Stomach (tissue), 9 donors: Measurements from ENCODE around the gene TPBG. TPM values are rescaled to one million over a fixed set of nuclear protein-coding genes. Genes with fewer than 3 reads are reported as not detected.

Source experiments
- DNase-seq, 2 donors: peaks; one replicate each; pipeline versions ENCODE4 v3.0.0 to v3.0.0-alpha.2; 2013 to 2019
- H3K27ac ChIP-seq, 5 donors: fragments of 200-600 bp in 4 of 5; sonication (generic) in 4 of 5; one replicate each; pipeline ENCODE4 v1.5.1; 2013 to 2019; ENCODE audit warnings: mild to moderate bottlenecking in 1 of 5, moderate library complexity in 1 of 5
- H3K27me3 ChIP-seq, 3 donors: fragments of 200-600 bp; sonication (generic); one replicate each; pipeline ENCODE4 v1.5.1; 2017 to 2019; ENCODE audit warnings: mixed run types in 1 of 3
- H3K36me3 ChIP-seq, 4 donors: fragments of 200-600 bp; sonication (generic); 1 replicate in 3 of 4; 2 replicates in 1 of 4; pipeline ENCODE4 v1.5.1; 2016 to 2019
- H3K4me1 ChIP-seq, 4 donors: fragments of 200-600 bp; sonication (generic); one replicate each; pipeline ENCODE4 v1.5.1; 2016 to 2019
- H3K4me3 ChIP-seq, 4 donors: fragments of 200-600 bp; sonication (generic) in 3 of 4; one replicate each; pipeline ENCODE4 v1.5.1; 2016 to 2019; ENCODE audit warnings: mild to moderate bottlenecking in 1 of 4
- H3K9me3 ChIP-seq, 4 donors: fragments of 200-600 bp; sonication (generic); one replicate each; pipeline ENCODE4 v1.5.1; 2016 to 2019
- EP300 ChIP-seq: sonication (generic); formaldehyde crosslinking; IDR thresholded peaks from one replicate; pipeline ENCODE4 v1.6.1; 2017; ENCODE audit warnings: antibody characterized with exemption
- POLR2A ChIP-seq, 4 donors: fragments of 450-650 bp; IDR thresholded peaks; one replicate each; pipeline ENCODE4 v1.6.1; 2016; ENCODE audit warnings: antibody characterized with exemption in 4 of 4, control low read depth in 2 of 4, mild to moderate bottlenecking in 1 of 4, moderate library complexity in 1 of 4
- POLR2AphosphoS5 ChIP-seq, 3 donors: sonication (generic); formaldehyde crosslinking; IDR thresholded peaks; one replicate each; pipeline ENCODE4 v1.6.1; 2016; ENCODE audit warnings: antibody characterized with exemption in 3 of 3
- WGBS, 5 donors: extraction: QIAGEN DNeasy Blood & Tissue Kit in 3 of 5; methylation state at CpG; one replicate each; pipeline versions ENCODE4 v1.1.5 to v1.1.7; 2013 to 2018; 5-methylcytosine and 5-hydroxymethylcytosine counted together
- intact Hi-C: fragments of 100-400 bp; cut with DNase I; formaldehyde crosslinking; loops from one replicate; pipeline ENCODE4 v1.15.1; 2023; ENCODE audit warnings: low total_unique reads
- polyA plus RNA-seq, 3 donors: library from polyadenylated mRNA; stranded (reverse); fragments of 200-250 nt; gene quantifications; one replicate each; pipeline ENCODE4 v1.2.3, GENCODE V29; 2013
- total RNA-seq, 5 donors: library from RNA; depleted of rRNA; stranded (reverse); fragments of >200 nt; gene quantifications; one replicate each; pipeline versions ENCODE4 v1.1.0 to v1.2.3, GENCODE V29; 2014 to 2016
- TF ChIP-seq, protein P1 (sequence below), 7 experiments: fragments of 450-650 bp in 4 of 7; fragments of 200-600 bp in 3 of 7; sonication (generic) in 3 of 7; IDR thresholded peaks; one replicate each; pipeline ENCODE4 v1.5.1; 2016 to 2019; ENCODE audit warnings: antibody characterized with exemption in 7 of 7, control low read depth in 2 of 7, mild to moderate bottlenecking in 1 of 7
- donor health status: healthy with polysubstance abuse.
- donor health status: Bipolar disorder and iron deficiency.
- donor health status: healthy.

TPBG gene
- total and polyA plus RNA-seq, 8 donors = 1.4 to 21.2 (median 8.5) TPM

DNA sequence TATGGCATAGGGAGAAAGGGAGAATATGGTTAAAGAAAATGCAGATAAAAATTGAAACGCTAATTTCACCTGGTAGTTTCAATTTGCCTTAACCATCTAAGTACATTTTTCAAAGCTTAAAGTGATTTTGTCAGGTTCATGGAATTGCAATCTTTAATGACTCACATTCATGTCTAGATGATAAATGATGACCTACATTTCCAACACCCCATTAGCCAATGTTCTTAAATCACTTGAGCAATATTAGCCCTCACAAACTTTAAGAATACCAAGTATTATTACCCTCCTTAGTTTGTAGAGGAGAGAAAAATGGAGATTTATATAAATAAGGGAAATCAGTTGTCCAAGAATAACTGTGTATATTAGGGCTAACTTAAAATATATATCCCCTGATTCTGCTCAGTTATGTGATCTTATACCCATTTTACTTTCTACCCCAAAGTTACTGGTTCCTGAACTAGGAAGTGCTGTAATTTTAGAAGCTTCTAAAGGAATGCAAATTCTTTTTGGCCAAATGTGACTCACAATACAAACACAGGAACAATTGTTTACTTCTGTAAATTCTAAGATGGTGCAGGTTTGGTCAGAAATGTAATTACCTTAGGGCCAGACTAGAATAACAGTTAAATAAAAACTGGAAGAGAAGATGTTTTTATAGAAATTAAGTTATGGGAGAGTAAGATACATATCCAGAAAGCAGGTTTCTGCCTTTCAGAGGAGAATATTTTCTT, 34.5 kb downstream of the TPBG start:
- WGBS, 5 donors = 77 to 96% (median 90%) methylated on average over 1 of the region's 1 CpG
- TF ChIP-seq, protein P1, sequence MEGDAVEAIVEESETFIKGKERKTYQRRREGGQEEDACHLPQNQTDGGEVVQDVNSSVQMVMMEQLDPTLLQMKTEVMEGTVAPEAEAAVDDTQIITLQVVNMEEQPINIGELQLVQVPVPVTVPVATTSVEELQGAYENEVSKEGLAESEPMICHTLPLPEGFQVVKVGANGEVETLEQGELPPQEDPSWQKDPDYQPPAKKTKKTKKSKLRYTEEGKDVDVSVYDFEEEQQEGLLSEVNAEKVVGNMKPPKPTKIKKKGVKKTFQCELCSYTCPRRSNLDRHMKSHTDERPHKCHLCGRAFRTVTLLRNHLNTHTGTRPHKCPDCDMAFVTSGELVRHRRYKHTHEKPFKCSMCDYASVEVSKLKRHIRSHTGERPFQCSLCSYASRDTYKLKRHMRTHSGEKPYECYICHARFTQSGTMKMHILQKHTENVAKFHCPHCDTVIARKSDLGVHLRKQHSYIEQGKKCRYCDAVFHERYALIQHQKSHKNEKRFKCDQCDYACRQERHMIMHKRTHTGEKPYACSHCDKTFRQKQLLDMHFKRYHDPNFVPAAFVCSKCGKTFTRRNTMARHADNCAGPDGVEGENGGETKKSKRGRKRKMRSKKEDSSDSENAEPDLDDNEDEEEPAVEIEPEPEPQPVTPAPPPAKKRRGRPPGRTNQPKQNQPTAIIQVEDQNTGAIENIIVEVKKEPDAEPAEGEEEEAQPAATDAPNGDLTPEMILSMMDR (IDR thresholded peaks at IDR 0.05) = no peak
- Histone ChIP-seq H3K27ac (no peak overlapping the region), H3K4me3 (no peak overlapping the region), H3K27me3 (no peaks in the 10 kb centered on the region), H3K4me1 (peaks cover 0 to 9% (median 0%) of the 10 kb centered on the region in 4 donors), H3K9me3 (no peaks in the 10 kb centered on the region), H3K36me3 (no peaks in the 10 kb centered on the region)
- intact Hi-C loops = no loop called here
- no peak for DNase-seq

- Histone ChIP-seq H3K4me1 (no peaks in the 10 kb centered on the region), H3K27me3 (no peaks in the 10 kb centered on the region), H3K27ac (no peak overlapping the region), H3K36me3 (no peaks in the 10 kb centered on the region), H3K9me3 (no peaks in the 10 kb centered on the region), H3K4me3 (no peak overlapping the region)
- intact Hi-C loops = no loop called here
- no peak for DNase-seq
- WGBS, 5 donors = 78 to 86% (median 81%) methylated on average over 2 of the region's 2 CpGs
- TF ChIP-seq, protein P1 (IDR thresholded peaks at IDR 0.05) = no peak
- TF ChIP-seq POLR2A (IDR thresholded peaks at IDR 0.05) (no peak), POLR2AphosphoS5 (IDR thresholded peaks at IDR 0.05) (no peak), EP300 (no peak)
Measured at GRCh38 chr6:82408952-82409431, 45.4 kb downstream of the TPBG start.

DNA sequence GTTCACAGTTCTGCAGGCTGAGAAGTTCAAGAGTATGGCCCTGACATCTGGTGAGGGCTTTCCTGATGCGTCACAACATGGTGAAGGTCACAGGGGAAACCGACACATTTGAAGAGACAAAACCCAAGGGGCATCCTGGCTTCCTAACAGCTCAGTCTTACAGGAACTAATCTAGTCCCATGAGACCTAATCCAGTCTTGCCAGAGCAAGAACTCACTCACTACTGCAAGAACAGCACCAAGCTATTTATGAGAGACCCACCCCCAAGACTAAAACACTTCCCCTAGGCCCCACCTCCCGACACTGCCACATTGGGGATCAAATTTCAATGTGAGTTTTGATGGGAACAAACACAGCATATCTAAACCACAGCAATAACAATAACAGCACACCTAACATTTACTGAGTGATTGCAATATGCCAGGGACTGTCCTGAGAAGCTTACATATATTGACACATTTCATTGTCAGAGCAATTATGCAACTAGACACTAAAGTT, 46.6 kb downstream of the TPBG start:
- no peak for TF ChIP-seq POLR2A (IDR thresholded peaks at IDR 0.05)
- no peak for TF ChIP-seq POLR2AphosphoS5 (IDR thresholded peaks at IDR 0.05)
- H3K9me3 ChIP-seq = no peaks in the 10 kb centered on the region
- H3K27me3 ChIP-seq = no peaks in the 10 kb centered on the region
- intact Hi-C loops = no loop called here
- H3K4me1 ChIP-seq = no peaks in the 10 kb centered on the region
- no peak overlapping the region for H3K4me3 ChIP-seq
- no peaks in the 10 kb centered on the region for H3K36me3 ChIP-seq
- no peak for DNase-seq
- no peak overlapping the region for H3K27ac ChIP-seq
- 77 to 91% (median 87%) methylated on average over 3 of the region's 3 CpGs for WGBS, 5 donors

DNA sequence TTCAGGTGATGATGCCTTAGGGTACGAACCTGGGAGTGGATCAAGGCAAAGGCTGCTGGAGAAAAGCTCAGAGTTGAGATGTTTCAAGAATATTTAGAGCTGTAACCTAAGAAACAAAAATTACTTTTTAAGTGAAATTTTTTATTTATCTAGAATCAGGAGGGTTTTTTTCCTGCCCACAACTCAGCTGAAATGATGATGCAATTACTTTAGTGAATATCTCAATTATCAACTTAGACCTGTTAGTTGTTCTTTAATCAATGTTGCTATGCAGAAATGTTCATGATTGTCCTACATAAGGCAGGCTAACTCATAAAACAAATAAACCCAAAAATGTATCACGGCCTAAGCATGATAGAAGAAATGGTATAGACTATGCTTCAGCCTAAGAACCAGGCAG, 50.3 kb downstream of the TPBG start:
- Histone ChIP-seq H3K4me3 (no peak overlapping the region), H3K4me1 (no peaks in the 10 kb centered on the region), H3K36me3 (no peaks in the 10 kb centered on the region), H3K27me3 (no peaks in the 10 kb centered on the region), H3K27ac (no peak overlapping the region), H3K9me3 (no peaks in the 10 kb centered on the region)
- 71 to 89% (median 79%) methylated on average over 2 of the region's 2 CpGs for WGBS, 5 donors
- TF ChIP-seq, protein P1 (IDR thresholded peaks at IDR 0.05) = no peak
- TF ChIP-seq POLR2A (IDR thresholded peaks at IDR 0.05) (no peak), POLR2AphosphoS5 (IDR thresholded peaks at IDR 0.05) (no peak), EP300 (no peak)
- no peak for DNase-seq
- intact Hi-C loops = no loop called here

- no peaks in the 10 kb centered on the region for H3K9me3 ChIP-seq
- no peak overlapping the region for H3K4me3 ChIP-seq
- intact Hi-C loops = no loop called here
- 63 to 83% (median 68%) methylated on average over 1 of the region's 1 CpG for WGBS, 5 donors
- no peak for TF ChIP-seq POLR2A (IDR thresholded peaks at IDR 0.05)
- no peak for TF ChIP-seq POLR2AphosphoS5 (IDR thresholded peaks at IDR 0.05)
- no peak for DNase-seq
- H3K36me3 ChIP-seq = no peaks in the 10 kb centered on the region
- no peak overlapping the region for H3K27ac ChIP-seq
- H3K27me3 ChIP-seq = no peaks in the 10 kb centered on the region
- H3K4me1 ChIP-seq = no peaks in the 10 kb centered on the region
Measured at GRCh38 chr6:82415820-82416219, 52.2 kb downstream of the TPBG start.
